HG02642 (cell line): ENCODE measurements around the gene POU2F2.

Experiments
- ATAC-seq: cut with Tn5 transposase; IDR thresholded peaks from one replicate; pipeline ENCODE4 v1.9.1; 2021; ENCODE audit warnings: mild to moderate bottlenecking; ENCODE audit not compliant: unreplicated experiment, poor library complexity

POU2F2 gene

DNA sequence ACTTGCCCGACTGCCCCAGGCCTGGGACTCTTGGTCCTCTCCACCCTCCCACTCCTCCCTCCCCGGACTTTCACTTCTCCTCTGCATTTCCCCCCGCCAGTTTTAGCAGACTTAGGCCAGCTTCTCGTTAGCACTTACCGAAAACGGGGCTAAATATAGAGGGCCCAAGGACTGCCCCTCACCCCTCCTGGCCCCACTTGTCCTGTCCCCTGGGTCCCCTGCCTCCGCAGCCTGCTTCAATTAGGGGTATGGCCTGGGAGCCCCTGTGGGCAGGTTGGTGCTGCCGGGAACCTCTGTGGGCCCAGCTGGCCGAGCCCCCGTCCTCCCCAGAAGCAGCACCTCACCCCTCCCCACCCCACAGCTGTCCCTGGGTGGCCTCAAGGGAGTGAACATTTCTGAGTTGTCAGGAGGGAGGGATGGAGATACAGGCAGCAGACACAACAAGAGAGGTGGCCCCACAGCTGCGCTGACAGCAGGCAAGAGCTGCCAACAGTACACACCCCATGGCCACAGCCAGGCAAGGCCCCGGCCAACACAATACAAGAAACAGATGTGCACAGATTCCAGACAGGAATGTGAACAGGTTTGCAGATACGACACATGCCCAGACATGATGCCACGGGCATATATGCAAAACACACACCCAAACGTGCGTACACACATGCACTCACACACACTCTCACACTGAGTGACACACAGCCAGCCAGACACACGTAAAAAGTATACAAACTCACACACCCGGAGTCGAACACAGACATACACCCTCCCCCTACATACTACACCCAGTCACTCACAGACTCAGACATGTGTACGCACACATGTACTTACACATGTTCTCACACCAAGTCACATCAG, 2.6 kb downstream of the POU2F2 start:
- peak; percentile 53 for ATAC-seq

DNA sequence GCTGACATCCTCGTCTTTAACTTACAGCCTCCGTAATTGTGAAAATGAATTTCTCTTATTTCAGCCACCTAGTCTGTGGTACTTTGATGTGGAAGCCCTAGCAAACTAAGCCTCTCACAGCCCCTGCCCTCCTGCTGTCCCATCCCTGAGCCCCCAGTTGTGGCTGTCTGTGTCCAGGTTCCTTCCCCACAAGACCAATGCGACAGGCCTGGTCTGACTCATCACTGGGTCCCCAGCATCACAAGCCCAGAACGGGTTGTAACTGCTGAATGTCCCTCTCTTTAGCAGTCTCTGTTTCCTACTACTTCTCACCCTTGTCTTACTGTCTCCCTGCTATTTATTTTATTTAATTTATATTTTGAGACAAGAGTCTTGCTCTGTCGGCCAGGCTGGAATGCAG, 5.7 kb downstream of the POU2F2 start:
- no peak for ATAC-seq

DNA sequence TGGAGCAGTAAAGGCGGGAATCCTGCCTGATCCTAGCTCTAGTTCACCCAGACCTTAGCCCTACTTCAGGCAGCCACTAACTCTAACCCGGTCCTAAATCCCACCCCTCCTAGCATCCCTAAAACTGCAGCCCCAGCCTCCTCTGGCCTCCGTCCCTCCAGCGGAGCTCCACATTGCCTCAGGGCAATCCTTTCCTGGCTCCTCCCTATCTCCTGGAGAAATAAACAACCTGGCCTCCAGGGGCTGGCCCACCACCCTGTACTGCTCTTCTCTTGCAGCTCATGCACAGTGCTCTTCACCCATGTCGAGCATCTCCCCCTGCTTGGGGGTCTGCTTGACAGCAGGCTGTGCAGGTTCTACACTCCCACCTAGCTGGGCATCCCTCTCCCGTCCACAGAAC, 6.7 kb downstream of the POU2F2 start:
- no peak for ATAC-seq

DNA sequence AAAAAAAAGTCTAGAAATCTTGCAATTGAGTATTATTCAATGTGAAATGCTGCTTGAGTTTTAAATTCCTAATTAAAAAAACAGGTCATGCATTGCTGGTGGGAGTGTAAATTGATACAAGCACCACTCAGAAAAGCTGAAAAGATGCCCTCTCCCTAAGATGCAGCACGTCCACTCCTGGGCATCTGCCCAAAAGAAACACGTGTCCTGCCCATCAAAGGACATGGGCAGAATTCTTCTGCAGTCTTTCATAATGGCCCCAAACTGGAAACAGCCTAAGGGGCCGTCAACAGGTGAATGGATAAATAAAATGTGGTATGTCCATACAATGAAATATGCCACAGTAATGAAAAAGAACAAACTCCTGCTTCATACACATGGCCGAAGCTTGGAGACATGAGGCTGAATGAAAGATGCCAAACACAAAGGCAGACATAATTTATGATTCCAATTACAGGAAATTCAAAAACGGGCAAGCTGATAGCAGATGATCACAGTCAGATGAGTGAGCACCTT, 7.8 kb downstream of the POU2F2 start:
- no peak for ATAC-seq

DNA sequence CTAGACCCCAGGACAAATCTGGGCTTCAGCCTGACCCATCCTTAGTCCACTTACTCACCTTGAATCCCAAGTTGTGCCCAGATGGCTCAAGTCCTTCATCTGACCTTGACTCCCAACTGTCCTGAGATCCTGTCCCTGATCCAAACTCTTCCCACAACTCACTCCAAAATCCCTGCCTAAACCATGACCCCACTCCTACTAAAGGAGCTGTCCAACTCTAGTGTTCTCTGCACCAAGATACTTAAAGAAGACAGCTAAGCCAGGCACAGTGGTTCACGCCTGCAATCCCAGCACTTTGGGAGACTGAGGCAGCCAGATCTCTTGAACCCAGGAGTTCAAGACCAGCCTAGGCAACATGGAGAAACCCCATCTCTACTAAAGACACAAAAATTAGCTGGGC, 8.5 kb downstream of the POU2F2 start:
- ATAC-seq = no peak

DNA sequence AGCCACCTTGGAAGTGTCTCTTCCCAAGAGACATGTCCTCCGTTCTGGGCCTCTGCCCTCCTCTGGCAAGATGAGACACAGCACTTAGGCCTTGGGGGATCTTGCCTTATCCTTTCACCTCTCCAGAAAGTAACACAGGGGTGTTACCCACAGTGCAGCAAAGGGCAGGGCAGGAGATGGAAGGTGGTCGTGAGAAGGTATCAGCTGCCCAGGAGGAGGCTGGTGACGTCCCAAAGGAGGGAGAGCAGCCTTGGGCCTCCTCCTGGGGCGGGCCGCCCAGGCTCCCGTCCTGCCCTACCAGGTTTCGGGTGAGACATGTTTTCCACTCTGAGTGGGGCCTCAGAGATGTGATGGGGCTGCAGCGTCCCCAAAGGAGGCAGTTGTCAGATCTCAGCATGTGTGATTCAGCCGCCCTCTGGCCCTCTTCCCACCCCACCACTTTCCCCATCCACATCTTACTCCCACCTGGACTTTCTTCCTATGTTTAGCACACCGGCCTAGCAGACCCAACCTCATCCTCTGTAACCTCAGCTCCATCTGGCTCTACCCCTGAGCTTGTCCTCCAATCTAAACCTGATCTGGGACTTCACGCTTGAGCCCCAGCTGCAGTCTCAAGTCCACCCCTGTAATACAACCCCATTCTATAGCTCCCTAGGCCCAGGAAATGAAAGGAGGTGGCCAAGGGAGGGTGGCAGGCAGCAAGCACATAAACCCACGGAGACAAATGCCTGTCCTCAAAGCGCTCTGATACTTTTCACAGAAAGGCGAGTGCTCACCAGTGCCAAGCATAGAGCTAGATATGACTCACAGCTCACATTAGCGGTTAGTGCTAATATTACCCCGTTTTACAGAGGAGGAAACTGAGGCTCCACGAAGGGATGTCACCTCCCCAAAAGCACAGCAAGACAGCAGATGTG, 9.3 kb downstream of the POU2F2 start:
- ATAC-seq = no peak

DNA sequence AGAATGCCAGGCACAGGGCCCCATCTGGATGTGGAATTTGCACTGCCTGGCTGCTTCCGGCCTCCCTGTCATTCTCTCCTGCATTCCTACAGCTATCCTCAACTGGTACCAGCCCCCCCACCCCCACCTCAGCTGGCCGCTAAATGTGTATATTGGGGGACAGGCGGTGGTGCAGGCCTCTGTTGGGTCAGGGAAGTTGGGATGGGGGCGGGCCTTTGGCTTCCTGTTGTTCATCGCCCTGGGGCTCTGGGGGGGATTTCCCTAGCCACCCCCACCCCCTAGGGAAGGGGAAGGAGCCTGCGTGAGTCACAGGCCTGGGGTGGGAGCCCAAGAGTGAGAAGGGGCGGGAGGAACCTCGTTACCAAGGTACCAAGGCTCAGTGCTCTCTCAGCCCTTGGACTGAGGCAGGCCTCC, 10.6 kb downstream of the POU2F2 start:
- no peak for ATAC-seq

DNA sequence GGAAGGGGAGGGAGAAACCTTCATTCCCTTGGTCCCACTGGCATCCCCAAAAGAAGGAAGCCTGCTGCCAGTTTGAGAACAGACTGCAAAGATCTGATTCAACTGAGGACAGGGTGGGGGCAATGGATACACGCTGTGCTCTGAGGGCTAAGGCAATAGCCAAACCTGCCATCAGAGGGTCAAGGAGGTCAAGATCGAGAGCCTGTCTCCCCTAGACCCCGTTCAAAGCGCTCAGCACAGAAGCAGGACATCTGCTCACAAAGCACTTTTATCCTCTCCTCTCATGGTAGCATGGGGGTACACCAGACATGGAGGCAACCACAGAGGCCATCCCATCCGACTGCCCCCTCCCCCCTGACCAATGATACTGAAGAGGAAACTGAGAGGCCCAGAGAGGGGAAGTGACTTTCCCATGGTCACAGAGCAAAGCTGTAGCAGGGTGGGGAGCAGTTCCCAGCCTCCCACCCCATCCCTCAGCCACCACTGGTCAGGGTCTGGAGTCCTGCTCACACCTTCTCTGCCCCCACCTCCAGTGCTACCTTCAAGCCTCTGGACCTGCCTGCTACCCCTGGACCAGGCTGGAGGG, 11.1 kb downstream of the POU2F2 start:
- ATAC-seq = no peak

DNA sequence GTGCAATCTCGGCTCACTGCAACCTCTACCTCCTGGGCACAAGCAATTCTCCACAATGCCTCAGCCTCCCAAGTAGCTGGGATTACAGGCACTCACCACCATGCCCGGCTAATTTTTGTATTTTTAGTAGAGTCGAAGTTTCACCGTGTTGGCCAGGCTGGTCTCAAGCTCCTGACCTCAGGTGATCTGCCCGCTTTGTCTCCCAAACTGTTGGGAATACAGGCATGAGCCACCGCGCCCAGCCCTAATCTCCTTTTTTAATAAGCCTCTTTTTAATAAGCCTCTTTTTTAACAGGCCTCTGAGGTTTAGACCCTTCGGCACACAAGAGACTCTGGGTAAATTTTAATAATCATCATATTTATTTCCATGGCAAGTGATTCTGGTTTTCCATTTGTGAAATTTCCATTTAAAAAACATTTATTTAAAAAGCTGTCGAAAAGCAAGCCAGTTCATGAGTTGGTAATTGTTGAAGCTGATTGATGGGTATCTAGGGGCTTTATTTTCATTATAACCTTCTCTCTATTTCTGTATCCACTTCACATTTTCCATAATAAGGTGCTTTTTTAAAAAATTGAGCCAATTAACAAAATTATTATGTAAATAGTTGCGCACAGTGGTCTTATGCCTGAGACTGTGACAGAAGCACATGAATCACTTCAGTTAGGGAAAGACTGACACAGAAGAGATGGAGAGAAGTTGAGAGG, 11.8 kb downstream of the POU2F2 start:
- no peak for ATAC-seq

DNA sequence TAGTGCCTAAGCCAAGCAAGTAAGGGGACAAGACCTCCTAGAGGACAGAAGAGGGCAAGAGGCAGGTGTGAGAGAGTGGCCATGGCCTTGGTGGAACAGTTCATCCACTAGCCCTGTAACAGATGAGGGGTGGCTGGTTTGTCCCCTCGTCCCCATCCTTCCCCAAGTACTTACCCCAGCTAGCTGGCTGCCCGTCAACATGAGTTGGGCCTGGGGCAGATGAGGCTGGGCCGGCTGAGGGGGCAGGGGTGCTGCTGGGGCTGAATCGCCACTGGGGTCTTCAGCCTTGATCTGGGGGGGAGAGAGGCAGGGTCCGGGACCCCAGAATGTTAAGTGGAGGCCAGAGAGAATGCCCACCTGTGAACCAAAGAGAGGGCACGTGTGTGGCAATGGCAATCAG, 15.2 kb downstream of the POU2F2 start:
- ATAC-seq = no peak

DNA sequence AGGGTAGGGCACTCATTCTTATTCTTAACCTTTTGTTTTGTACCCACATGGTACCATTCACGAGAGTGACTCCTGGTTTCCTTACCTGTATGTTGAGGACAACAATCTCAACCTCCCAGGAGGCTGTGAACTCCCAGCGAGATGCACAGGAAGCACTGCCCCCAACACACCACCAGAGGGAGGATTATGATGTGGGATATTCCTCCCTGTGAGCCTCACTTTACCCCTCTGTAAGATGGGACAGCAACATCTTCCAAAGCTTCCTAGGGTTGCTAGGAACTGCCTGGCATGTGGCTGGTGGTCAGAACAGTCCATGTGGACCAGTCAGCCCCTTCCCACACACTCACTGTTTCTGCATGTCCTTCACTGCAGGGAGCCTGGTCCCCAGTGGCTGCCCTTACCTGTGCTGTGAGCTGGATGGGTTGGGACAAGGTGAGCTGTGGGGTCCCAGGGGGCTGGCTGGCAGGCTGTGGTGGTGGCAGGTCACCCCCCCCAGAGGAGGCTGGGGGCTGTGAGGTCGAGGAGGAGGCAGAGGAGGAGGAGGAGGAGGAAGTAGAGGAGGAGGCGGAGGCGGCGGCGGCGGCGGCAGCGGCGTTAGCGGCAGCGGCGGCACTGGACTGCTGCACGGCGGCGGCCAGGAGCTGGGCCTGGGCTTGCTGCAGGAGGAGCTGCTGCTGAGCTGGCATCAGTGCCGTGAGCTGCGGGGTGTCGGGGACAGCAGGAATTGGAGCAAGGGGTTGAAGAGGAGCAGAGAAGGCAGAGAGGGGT, 15.8 kb downstream of the POU2F2 start:
- ATAC-seq = no peak

DNA sequence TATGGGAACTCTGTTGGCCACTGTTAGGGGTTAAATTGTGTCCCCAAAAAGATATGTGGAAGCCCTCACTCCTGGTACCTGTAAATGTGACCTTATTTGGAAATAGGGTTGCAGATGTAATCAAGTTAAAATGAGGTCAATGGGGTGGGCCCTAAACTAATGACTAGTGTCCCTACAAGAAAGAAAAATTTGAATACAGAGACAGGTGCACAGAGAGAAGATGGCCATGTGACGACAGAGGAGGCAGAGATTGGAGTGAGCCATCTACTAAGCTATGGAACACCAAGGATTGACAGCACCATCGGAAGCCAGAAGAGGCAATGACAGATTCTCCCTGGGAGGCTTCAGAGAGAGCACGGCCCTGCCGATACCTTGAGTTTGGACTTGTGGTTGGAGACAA, 16.5 kb downstream of the POU2F2 start:
- ATAC-seq = no peak

DNA sequence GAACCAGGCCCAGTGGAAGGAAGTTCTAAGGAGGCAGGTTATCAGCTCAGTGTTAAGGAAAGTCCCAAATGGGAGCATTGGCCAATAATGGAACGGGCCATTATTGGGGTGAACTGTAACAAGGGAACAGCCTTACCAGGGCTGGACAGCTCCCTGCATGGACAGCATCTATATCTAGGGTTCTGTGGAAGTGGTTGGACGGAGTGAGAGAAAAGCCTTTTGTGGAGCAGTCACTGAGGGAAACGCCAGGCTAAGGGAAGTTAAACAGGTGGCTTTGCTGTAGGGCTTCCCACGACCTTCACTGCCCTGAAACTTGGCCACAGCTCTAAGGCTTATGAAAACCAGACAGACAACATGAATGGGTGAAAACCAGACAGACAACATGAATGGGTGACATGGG, 17.0 kb downstream of the POU2F2 start:
- ATAC-seq = no peak

DNA sequence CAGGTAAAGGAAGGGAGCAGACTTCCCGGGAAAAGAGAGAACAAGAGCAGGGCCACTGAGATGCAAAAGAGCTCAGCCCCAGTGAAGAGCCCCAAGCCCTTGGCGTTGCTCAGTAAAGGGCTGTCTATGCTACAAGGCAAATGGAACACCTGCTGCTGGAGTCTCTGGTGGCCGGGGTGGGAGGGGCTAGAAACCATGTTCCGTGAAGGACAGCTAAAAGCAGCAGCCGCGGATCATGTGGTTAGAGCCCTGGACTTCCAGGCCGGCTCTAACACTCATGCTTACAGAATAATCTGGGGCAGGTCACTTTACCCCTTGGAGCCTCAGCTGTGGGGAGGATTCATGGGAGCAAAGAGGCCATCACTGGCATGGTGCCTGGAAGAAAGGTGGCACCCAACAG, 17.8 kb downstream of the POU2F2 start:
- peak; percentile 58 for ATAC-seq

DNA sequence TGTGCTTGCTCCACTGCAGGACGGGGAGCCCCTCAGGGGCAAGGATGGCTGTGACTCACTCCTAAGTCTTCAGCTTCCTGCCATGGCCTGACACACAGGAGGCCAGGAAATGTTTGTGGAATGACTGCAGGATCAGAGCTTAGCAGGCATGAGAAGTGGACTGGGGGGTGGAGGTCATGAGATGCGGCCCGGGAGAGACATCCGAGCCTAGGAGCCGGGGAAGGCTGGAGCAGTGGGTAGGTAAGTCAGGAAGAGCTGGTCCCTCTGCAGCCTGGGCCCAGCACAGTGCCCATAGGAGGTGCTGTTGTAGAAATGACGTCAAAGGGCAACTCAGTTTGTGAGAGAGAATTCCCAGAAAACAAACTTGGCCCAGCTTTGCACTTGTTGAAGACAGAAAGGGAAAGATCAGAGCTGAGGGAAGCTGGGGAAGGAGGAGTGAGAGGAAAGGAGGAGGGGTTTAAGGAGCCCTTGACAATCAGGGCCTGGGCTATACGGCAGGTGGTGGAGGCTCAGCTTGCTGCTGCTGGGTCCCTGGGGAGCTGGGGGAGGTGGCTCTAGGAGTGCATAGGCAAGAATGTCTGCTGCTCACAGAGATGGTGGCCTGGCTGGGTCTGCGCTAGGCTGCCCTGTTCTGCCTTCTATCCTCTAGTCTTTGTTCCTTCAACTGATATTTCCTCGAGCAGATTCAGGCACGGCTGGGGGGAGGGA, 18.5 kb downstream of the POU2F2 start:
- ATAC-seq = peak; percentile 45

DNA sequence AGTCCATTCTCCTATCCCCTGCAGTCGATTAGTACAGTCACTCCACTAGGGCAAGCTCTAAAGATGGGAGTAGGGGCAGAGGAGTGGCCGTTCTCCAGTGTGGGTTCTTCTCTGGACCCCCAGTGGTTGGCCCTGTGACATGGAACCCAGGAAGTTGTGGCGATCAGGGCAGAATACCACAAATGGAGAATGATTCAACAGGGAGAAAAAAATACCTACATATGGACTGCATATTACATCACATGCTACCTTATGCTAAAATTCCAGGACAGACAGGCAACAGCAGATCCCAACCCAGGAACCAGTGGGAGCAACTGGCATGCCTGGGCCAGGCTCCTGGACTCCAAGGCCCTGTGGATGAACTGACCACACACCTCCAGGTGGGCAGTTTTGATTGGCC, 20.4 kb downstream of the POU2F2 start:
- ATAC-seq = no peak

DNA sequence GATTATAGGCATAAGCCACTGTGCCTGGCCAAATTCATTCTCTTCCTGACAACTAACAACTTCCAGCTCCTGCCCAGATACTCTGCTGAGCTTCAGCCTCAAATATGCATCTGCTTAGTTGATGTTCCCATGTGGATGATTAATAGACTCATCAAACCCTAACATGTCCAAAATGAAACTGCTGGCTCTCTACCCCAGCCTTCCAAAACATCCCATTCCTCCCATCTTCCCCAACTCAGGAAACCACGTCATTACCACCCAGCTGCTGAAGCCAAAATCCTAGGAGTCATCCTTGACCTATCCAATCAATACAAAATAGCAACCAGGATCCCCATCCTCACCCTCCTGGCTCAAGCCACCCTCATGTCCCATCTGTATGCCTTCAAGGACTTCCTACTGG, 20.9 kb downstream of the POU2F2 start:
- ATAC-seq = no peak

DNA sequence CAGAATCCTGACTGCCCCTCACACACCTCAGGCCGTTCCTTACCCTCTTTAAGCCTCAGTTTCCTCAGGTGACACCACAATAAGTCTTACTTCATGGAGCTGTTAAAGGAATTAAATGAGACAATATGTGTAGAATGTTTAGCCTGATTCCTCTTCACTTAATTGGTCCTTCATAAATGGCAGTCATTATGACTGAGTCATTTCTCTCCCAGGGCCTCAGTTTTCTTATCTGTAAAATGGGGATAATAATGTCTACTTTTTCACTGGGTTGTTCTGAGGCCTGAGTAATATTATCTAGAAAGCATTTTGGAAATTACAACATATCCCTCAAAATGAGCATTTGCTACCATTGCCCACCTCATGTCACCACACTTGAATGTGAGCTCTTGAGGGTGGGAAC, 21.6 kb downstream of the POU2F2 start:
- no peak for ATAC-seq

DNA sequence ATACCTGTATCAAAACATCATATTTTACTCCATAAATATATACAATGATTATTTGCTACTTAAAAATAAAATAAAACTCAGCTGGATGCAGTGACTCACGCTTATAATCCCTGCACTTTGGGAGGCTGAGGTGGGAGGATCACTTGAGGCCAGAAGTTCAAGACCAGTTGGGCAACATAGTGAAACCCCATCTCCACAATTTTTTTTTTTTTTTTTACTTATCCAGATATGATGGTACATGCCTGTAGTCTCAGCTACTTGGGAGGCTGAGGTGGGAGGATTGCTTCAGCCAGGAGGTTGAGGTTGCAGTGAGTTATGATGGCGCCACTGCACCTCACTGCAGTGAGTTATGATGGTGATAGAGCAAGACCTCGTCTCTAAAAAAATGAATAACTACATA, 22.4 kb downstream of the POU2F2 start:
- no peak for ATAC-seq
